Stimulated activated CD4-positive, alpha-beta T cell treated with anti-CD3 and anti-CD28 coated beads, TNF-alpha, amount 100 ng/mL, for 1 hour (primary cell): ENCODE results near the gene IFNAR1.
A peak's percentile ranks its signal among the peaks of the same experiment; 100 is the strongest.
"Not testable (repeated sequence)": the region's sequence is repeated elsewhere in the genome, so short reads cannot be mapped to it uniquely, and the experiment has no call there.

Experiments used
- DNase-seq, 3 donors: peaks; one replicate each; pipeline ENCODE4 v3.0.0-alpha.2; 2020; ENCODE audit warnings: low read depth in 3 of 3, low spot score in 1 of 3

The IFNAR1 gene

GRCh38 chr21:33339918-33340317 lies 15.1 kb downstream of the IFNAR1 start:
- no peak for DNase-seq

- no peak for DNase-seq
Measured at GRCh38 chr21:33345751-33346238, 21.0 kb downstream of the IFNAR1 start.

GRCh38 chr21:33348706-33349105 lies 23.9 kb downstream of the IFNAR1 start:
- DNase-seq, result no peak

GRCh38 chr21:33350676-33351075 lies 25.9 kb downstream of the IFNAR1 start:
- DNase-seq, result no peak

GRCh38 chr21:33355355-33355754 lies 30.6 kb downstream of the IFNAR1 start:
- no peak for DNase-seq

- no peak for DNase-seq
Measured at GRCh38 chr21:33355996-33356395, 31.2 kb downstream of the IFNAR1 start.

- no peak for DNase-seq
Measured at GRCh38 chr21:33357177-33357576, 32.4 kb downstream of the IFNAR1 start.

GRCh38 chr21:33359446-33359845 lies 34.7 kb downstream of the IFNAR1 start:
- no peak for DNase-seq

- DNase-seq, result no peak
Measured at GRCh38 chr21:33360281-33360680, 35.5 kb downstream of the IFNAR1 start.

GRCh38 chr21:33360881-33361602 lies 36.3 kb downstream of the IFNAR1 start:
- peak; percentile 74 to 91 (median 77) for DNase-seq

- DNase-seq, result peak in 2 of 3 donors; percentile 45 to 53
Measured at GRCh38 chr21:33362044-33362555, 37.3 kb downstream of the IFNAR1 start.

GRCh38 chr21:33363911-33364609 lies 39.3 kb downstream of the IFNAR1 start:
- DNase-seq, result not testable (repeated sequence)

- no peak for DNase-seq
Measured at GRCh38 chr21:33364830-33365229, 40.1 kb downstream of the IFNAR1 start.

GRCh38 chr21:33367309-33367973 lies 42.7 kb downstream of the IFNAR1 start:
- DNase-seq, result no peak

- DNase-seq, result no peak
Measured at GRCh38 chr21:33368124-33368523, 43.4 kb downstream of the IFNAR1 start.

GRCh38 chr21:33368576-33368975 lies 43.8 kb downstream of the IFNAR1 start:
- DNase-seq, result no peak

- DNase-seq, result no peak
Measured at GRCh38 chr21:33369586-33369985, 44.8 kb downstream of the IFNAR1 start.

- no peak for DNase-seq
Measured at GRCh38 chr21:33370305-33370704, 45.5 kb downstream of the IFNAR1 start.

- DNase-seq, result no peak
Measured at GRCh38 chr21:33371366-33371765, 46.6 kb downstream of the IFNAR1 start.

- DNase-seq, result no peak
Measured at GRCh38 chr21:33372582-33372981, 47.8 kb downstream of the IFNAR1 start.

GRCh38 chr21:33373451-33373850 lies 48.7 kb downstream of the IFNAR1 start:
- DNase-seq, result no peak

- no peak for DNase-seq
Measured at GRCh38 chr21:33374080-33374449, 49.3 kb downstream of the IFNAR1 start.
